HepG2 (cell line): ENCODE data around the gene SPIRE1. TPM values are rescaled to one million over a fixed set of nuclear protein-coding genes. Genes with fewer than 3 reads are reported as not detected.
A peak's percentile ranks its signal among the peaks of the same experiment; 100 is the strongest.

Experiments used
- CHCHD3 ChIP-seq: sonication (generic); formaldehyde crosslinking; IDR thresholded peaks from 2 replicates; pipeline ENCODE4 v1.8.0; 2022; ENCODE audit warnings: mild to moderate bottlenecking, missing genetic modification reagents, moderate library complexity
- ERF ChIP-seq: IDR thresholded peaks from 2 replicates; pipeline ENCODE4 v1.6.1; 2018; ENCODE audit warnings: missing biosample characterization, missing genetic modification reagents
- HDAC1 ChIP-seq: sonication (generic); formaldehyde crosslinking; IDR thresholded peaks from 2 replicates; pipeline ENCODE4 v1.5.1; 2020; ENCODE audit warnings: mild to moderate bottlenecking, missing genetic modification reagents
- HNF4G ChIP-seq, 2 experiments: sonication (generic) in 1 of 2; formaldehyde crosslinking in 1 of 2; IDR thresholded peaks; 2 replicates each; pipeline versions ENCODE4 v1.4.0 to v1.6.1; 2011 to 2020; ENCODE audit warnings: borderline replicate concordance in 2 of 2, low read depth in 2 of 2, mild to moderate bottlenecking in 2 of 2, low read length in 1 of 2, missing genetic modification reagents in 1 of 2, moderate library complexity in 1 of 2
- HOXA5 ChIP-seq: sonication (generic); formaldehyde crosslinking; IDR thresholded peaks from 2 replicates; pipeline ENCODE4 v1.4.0; 2020; ENCODE audit warnings: missing genetic modification reagents
- NCOA5 ChIP-seq: sonication (generic); formaldehyde crosslinking; IDR thresholded peaks from 2 replicates; pipeline ENCODE4 v1.4.0; 2020; ENCODE audit warnings: missing genetic modification reagents
- NFIB ChIP-seq: sonication (generic); formaldehyde crosslinking; IDR thresholded peaks from 2 replicates; pipeline ENCODE4 v1.9.0; 2021; ENCODE audit warnings: missing genetic modification reagents, mild to moderate bottlenecking, borderline replicate concordance
- NPAS2 ChIP-seq: sonication (generic); formaldehyde crosslinking; IDR thresholded peaks from 2 replicates; pipeline ENCODE4 v1.8.0; 2022; ENCODE audit warnings: mild to moderate bottlenecking, missing genetic modification reagents, borderline replicate concordance
- PAX8 ChIP-seq: sonication (generic); formaldehyde crosslinking; IDR thresholded peaks from 2 replicates; pipeline ENCODE4 v1.8.0; 2022; ENCODE audit warnings: mild to moderate bottlenecking, missing genetic modification reagents, borderline replicate concordance
- REST ChIP-seq, 2 experiments: IDR thresholded peaks; 2 replicates each; pipeline ENCODE4 v1.6.1; 2011 to 2012; ENCODE audit warnings: low read length in 2 of 2, borderline replicate concordance in 1 of 2, low read depth in 1 of 2, mild to moderate bottlenecking in 1 of 2, moderate library complexity in 1 of 2
- SATB2 ChIP-seq: sonication (generic); formaldehyde crosslinking; IDR thresholded peaks from 2 replicates; pipeline ENCODE4 v1.5.0; 2020; ENCODE audit warnings: missing genetic modification reagents
- TCF7 ChIP-seq: sonication (generic); IDR thresholded peaks from 2 replicates; pipeline ENCODE4 v1.6.1; 2016; ENCODE audit warnings: antibody characterized with exemption, low read depth
- WIZ ChIP-seq: sonication (generic); formaldehyde crosslinking; IDR thresholded peaks from 2 replicates; pipeline ENCODE4 v1.5.1; 2020; ENCODE audit warnings: mild to moderate bottlenecking, missing genetic modification reagents
- XBP1 ChIP-seq: sonication (generic); formaldehyde crosslinking; IDR thresholded peaks from 2 replicates; pipeline ENCODE4 v1.5.0; 2020; ENCODE audit warnings: missing genetic modification reagents
- ZFP1 ChIP-seq: IDR thresholded peaks from 2 replicates; pipeline ENCODE4 v1.6.1; 2016
- ZNF335 ChIP-seq: sonication (generic); formaldehyde crosslinking; IDR thresholded peaks from 2 replicates; pipeline ENCODE4 v1.4.0; 2020; ENCODE audit warnings: missing genetic modification reagents
- ZNF34 ChIP-seq: sonication (generic); formaldehyde crosslinking; IDR thresholded peaks from 2 replicates; pipeline ENCODE4 v1.4.0; 2020; ENCODE audit warnings: mild to moderate bottlenecking, missing genetic modification reagents, borderline replicate concordance
- ZNF446 ChIP-seq: sonication (generic); formaldehyde crosslinking; IDR thresholded peaks from 2 replicates; pipeline ENCODE4 v1.5.0; 2020; ENCODE audit warnings: mild to moderate bottlenecking, missing genetic modification reagents
- ZNF451 ChIP-seq: sonication (generic); formaldehyde crosslinking; IDR thresholded peaks from 2 replicates; pipeline ENCODE4 v1.5.0; 2020; ENCODE audit warnings: mild to moderate bottlenecking, missing genetic modification reagents
- ZNF703 ChIP-seq: sonication (generic); formaldehyde crosslinking; IDR thresholded peaks from 2 replicates; pipeline ENCODE4 v1.5.1; 2020; ENCODE audit warnings: missing genetic modification reagents, mild to moderate bottlenecking, moderate library complexity, borderline replicate concordance
- ZNF766 ChIP-seq: sonication (generic); formaldehyde crosslinking; IDR thresholded peaks from 2 replicates; pipeline ENCODE4 v1.5.0; 2020; ENCODE audit warnings: missing genetic modification reagents, borderline replicate concordance
- polyA plus RNA-seq, 8 experiments: library from polyadenylated mRNA; depleted of rRNA in 3 of 8; stranded (reverse) in 7 of 8; unstranded in 1 of 8; fragments of >200 nt; fragmentation: Illumina TruSeq in 4 of 8; extraction: Trizol in 4 of 8; gene quantifications; 2 replicates each; pipeline versions ENCODE4 v1.2.1 to v1.2.3, GENCODE V29; 2011 to 2016; ENCODE audit warnings: low read depth in 4 of 8, missing spikeins in 1 of 8, mixed read lengths in 1 of 8; ENCODE audit not compliant: insufficient read depth in 1 of 8
- total RNA-seq, 5 experiments: library from RNA; depleted of rRNA; stranded (reverse); fragments of >200 nt; fragmentation: Illumina TruSeq; extraction: Trizol; gene quantifications; 2 replicates each; pipeline ENCODE4 v1.2.3, GENCODE V29; 2016; ENCODE audit warnings: low read depth in 1 of 5
- TF ChIP-seq, protein P1 (sequence below): sonication (generic); formaldehyde crosslinking; IDR thresholded peaks from 2 replicates; pipeline ENCODE4 v1.5.1; 2020; ENCODE audit warnings: mild to moderate bottlenecking, moderate library complexity, missing genetic modification reagents
- TF ChIP-seq, protein P2 (sequence below): sonication (generic); formaldehyde crosslinking; IDR thresholded peaks from 2 replicates; pipeline ENCODE4 v1.8.0; 2022; ENCODE audit warnings: missing genetic modification reagents, mild to moderate bottlenecking, moderate library complexity, borderline replicate concordance

Gene SPIRE1
- total and polyA plus RNA-seq, 2 of the 13 experiments (the other 11 are each of a cell fraction or from before 2014, with no cell fraction given): 9.9 to 21.3 TPM

DNA sequence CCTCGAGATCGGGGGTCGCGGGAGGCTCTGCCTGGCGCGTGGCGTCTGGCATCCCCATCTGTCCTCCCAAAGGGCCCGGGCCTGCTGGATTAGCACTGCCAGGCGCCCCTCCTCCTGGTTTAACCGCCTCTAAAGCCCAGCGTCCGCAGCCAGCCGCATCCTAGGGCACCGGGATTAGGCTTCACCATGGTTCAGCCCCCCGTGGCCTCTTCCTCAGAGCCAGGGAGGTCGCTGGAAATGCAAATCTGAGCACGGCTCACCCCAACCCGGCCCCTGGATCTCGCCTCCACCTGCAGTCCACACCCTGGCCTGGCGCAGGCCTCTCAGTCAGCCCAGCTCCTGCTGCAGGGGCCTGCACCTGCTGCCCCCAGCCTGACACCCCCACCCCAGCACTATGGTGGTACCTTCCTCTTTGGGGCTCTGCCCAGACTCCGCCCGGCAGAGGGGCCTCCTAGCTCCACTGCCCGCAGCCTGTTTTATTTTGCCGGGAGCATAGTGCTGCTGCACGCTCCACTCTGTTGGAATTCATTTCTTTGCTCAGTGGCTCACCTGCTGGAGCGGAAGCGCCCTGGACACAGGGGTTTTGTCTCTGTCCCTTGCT, 237.0 kb downstream of the SPIRE1 start (continued):
- no peak; the same call in 1 of the 2 replicates for TF ChIP-seq ZNF446 (CRISPR knock-in tag)
- peak; percentile 16; the same call in 1 of the 2 replicates for TF ChIP-seq XBP1 (CRISPR knock-in tag)
- no peak for TF ChIP-seq CHCHD3 (CRISPR knock-in tag)
- no peak for TF ChIP-seq PAX8 (CRISPR knock-in tag)
- TF ChIP-seq ZNF34: no peak
- no peak for TF ChIP-seq ZNF703 (CRISPR knock-in tag)
- TF ChIP-seq ZNF335 (CRISPR knock-in tag): no peak; the same call in 1 of the 2 replicates
- TF ChIP-seq HDAC1 (CRISPR knock-in tag): peak; percentile 52; the same call in 1 of the 2 replicates
- TF ChIP-seq WIZ (CRISPR knock-in tag): no peak
- TF ChIP-seq, protein P1, sequence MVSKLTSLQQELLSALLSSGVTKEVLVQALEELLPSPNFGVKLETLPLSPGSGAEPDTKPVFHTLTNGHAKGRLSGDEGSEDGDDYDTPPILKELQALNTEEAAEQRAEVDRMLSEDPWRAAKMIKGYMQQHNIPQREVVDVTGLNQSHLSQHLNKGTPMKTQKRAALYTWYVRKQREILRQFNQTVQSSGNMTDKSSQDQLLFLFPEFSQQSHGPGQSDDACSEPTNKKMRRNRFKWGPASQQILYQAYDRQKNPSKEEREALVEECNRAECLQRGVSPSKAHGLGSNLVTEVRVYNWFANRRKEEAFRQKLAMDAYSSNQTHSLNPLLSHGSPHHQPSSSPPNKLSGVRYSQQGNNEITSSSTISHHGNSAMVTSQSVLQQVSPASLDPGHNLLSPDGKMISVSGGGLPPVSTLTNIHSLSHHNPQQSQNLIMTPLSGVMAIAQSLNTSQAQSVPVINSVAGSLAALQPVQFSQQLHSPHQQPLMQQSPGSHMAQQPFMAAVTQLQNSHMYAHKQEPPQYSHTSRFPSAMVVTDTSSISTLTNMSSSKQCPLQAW (CRISPR knock-in tag): peak; percentile 65; the same call in 1 of the 2 replicates
- TF ChIP-seq NCOA5 (CRISPR knock-in tag): no peak
- TF ChIP-seq ERF (CRISPR knock-in tag): peak; percentile 48; the same call in 1 of the 2 replicates
- TF ChIP-seq SATB2 (CRISPR knock-in tag): no peak
- TF ChIP-seq HNF4G (IDR thresholded peaks at IDR 0.05; ENCODE audit: borderline replicate concordance, low read depth, low read length): no peak
- no peak for TF ChIP-seq HNF4G (CRISPR knock-in tag; IDR thresholded peaks at IDR 0.05; ENCODE audit: borderline replicate concordance, low read depth)
- TF ChIP-seq ZFP1 (CRISPR knock-in tag): no peak
- no peak for TF ChIP-seq HOXA5
- TF ChIP-seq TCF7: no peak
- no peak for TF ChIP-seq NPAS2 (CRISPR knock-in tag)
- TF ChIP-seq, protein P2, sequence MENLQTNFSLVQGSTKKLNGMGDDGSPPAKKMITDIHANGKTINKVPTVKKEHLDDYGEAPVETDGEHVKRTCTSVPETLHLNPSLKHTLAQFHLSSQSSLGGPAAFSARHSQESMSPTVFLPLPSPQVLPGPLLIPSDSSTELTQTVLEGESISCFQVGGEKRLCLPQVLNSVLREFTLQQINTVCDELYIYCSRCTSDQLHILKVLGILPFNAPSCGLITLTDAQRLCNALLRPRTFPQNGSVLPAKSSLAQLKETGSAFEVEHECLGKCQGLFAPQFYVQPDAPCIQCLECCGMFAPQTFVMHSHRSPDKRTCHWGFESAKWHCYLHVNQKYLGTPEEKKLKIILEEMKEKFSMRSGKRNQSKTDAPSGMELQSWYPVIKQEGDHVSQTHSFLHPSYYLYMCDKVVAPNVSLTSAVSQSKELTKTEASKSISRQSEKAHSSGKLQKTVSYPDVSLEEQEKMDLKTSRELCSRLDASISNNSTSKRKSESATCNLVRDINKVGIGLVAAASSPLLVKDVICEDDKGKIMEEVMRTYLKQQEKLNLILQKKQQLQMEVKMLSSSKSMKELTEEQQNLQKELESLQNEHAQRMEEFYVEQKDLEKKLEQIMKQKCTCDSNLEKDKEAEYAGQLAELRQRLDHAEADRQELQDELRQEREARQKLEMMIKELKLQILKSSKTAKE: no peak
- 0 out of 2 replicates have a peak, but pooled peaks have one; percentile 60 for TF ChIP-seq ZNF766 (CRISPR knock-in tag)
- 0 out of 2 replicates have a peak, but pooled peaks have one; percentile 21 for TF ChIP-seq ZNF451 (CRISPR knock-in tag)
- TF ChIP-seq REST (IDR thresholded peaks at IDR 0.05; ENCODE audit: borderline replicate concordance in 1 of 2, low read depth in 1 of 2, low read length in 2 of 2): no peak
- TF ChIP-seq NFIB (CRISPR knock-in tag): no peak
